Trophoblast cell (in vitro differentiated cells and primary cell): ENCODE measurements around the gene SCP2.

Experiments
- DNase-seq, 2 donors: peaks; one replicate each; pipeline ENCODE4 v3.0.0-alpha.2; 2016
- H2AFZ ChIP-seq: 2 replicates; pipeline ENCODE4 v1.6.1; 2013; ENCODE audit warnings: low read length, moderate library complexity, mild to moderate bottlenecking; ENCODE audit not compliant: insufficient read depth, poor library complexity
- H2AK5ac ChIP-seq: 2 replicates; pipeline ENCODE4 v1.6.1; 2013; ENCODE audit warnings: mild to moderate bottlenecking, low read length
- H2BK120ac ChIP-seq: 2 replicates; pipeline ENCODE4 v1.6.1; 2013; ENCODE audit warnings: low read length, mild to moderate bottlenecking, moderate library complexity; ENCODE audit not compliant: insufficient read depth, poor library complexity
- H2BK12ac ChIP-seq: 2 replicates; pipeline ENCODE4 v1.6.1; 2013; ENCODE audit warnings: mild to moderate bottlenecking, low read length, moderate library complexity
- H2BK5ac ChIP-seq: 2 replicates; pipeline ENCODE4 v1.6.1; 2013; ENCODE audit warnings: low read length, low read depth, moderate library complexity, mild to moderate bottlenecking; ENCODE audit not compliant: poor library complexity
- H3K14ac ChIP-seq: 2 replicates; pipeline ENCODE4 v1.6.1; 2013; ENCODE audit warnings: mild to moderate bottlenecking, low read length
- H3K18ac ChIP-seq: 2 replicates; pipeline ENCODE4 v1.6.1; 2013; ENCODE audit warnings: mild to moderate bottlenecking, low read length
- H3K23ac ChIP-seq: 2 replicates; pipeline ENCODE4 v1.6.1; 2013; ENCODE audit warnings: low read length
- H3K27ac ChIP-seq: 2 replicates; pipeline ENCODE4 v1.5.1; 2013; ENCODE audit warnings: low read depth, mild to moderate bottlenecking, inconsistent platforms, low read length, moderate library complexity
- H3K27me3 ChIP-seq: 2 replicates; pipeline ENCODE4 v1.6.1; 2013; ENCODE audit warnings: inconsistent platforms, mild to moderate bottlenecking, low read length, moderate library complexity; ENCODE audit not compliant: insufficient read depth
- H3K36me3 ChIP-seq, 2 experiments: 1 replicate in 1 of 2; 2 replicates in 1 of 2; pipeline ENCODE4 v1.6.1; 2013; ENCODE audit warnings: low read length in 2 of 2, mild to moderate bottlenecking in 2 of 2, moderate library complexity in 1 of 2; ENCODE audit not compliant: insufficient read depth in 2 of 2, control insufficient read depth in 1 of 2
- H3K4ac ChIP-seq: 2 replicates; pipeline ENCODE4 v1.6.1; 2013; ENCODE audit warnings: low read depth, mild to moderate bottlenecking, low read length, moderate library complexity
- H3K4me1 ChIP-seq, 2 experiments: 1 replicate in 1 of 2; 2 replicates in 1 of 2; pipeline ENCODE4 v1.6.1; 2013; ENCODE audit warnings: low read length in 2 of 2, mild to moderate bottlenecking in 2 of 2, moderate library complexity in 1 of 2; ENCODE audit not compliant: insufficient read depth in 2 of 2, control insufficient read depth in 1 of 2
- H3K4me2 ChIP-seq: 2 replicates; pipeline ENCODE4 v1.6.1; 2013; ENCODE audit warnings: inconsistent platforms, mild to moderate bottlenecking, low read length, moderate library complexity
- H3K4me3 ChIP-seq: 2 replicates; pipeline ENCODE4 v1.5.1; 2013; ENCODE audit warnings: mild to moderate bottlenecking, low read depth, low read length, inconsistent platforms
- H3K79me1 ChIP-seq: one replicate; pipeline ENCODE4 v1.6.1; 2013; ENCODE audit warnings: low read length
- H3K79me2 ChIP-seq: 2 replicates; pipeline ENCODE4 v1.6.1; 2013; ENCODE audit warnings: low read length, mild to moderate bottlenecking; ENCODE audit not compliant: control insufficient read depth, insufficient read depth, poor library complexity
- H3K9ac ChIP-seq: 2 replicates; pipeline ENCODE4 v1.6.1; 2013; ENCODE audit warnings: mild to moderate bottlenecking, low read length
- H3K9me3 ChIP-seq: 2 replicates; pipeline ENCODE4 v1.6.1; 2013; ENCODE audit warnings: low read depth, mild to moderate bottlenecking, control low read depth, inconsistent platforms, low read length; ENCODE audit not compliant: insufficient read depth
- H4K12ac ChIP-seq: 2 replicates; pipeline ENCODE4 v1.6.1; 2013; ENCODE audit warnings: low read depth, mild to moderate bottlenecking, low read length, moderate library complexity
- H4K8ac ChIP-seq: 2 replicates; pipeline ENCODE4 v1.6.1; 2013; ENCODE audit warnings: low read depth, mild to moderate bottlenecking, low read length, moderate library complexity
- H4K91ac ChIP-seq: one replicate; pipeline ENCODE4 v1.6.1; 2013; ENCODE audit warnings: low read depth, mild to moderate bottlenecking, low read length, moderate library complexity
- WGBS: extraction: QIAGEN DNeasy Blood & Tissue Kit; methylation state at CpG from one replicate; pipeline ENCODE4 v1.1.7; 2013; ENCODE audit warnings: missing lambda C conversion rate; ENCODE audit not compliant: insufficient read length, insufficient coverage; ENCODE audit errors: extremely low coverage; 5-methylcytosine and 5-hydroxymethylcytosine counted together

Gene SCP2

DNA sequence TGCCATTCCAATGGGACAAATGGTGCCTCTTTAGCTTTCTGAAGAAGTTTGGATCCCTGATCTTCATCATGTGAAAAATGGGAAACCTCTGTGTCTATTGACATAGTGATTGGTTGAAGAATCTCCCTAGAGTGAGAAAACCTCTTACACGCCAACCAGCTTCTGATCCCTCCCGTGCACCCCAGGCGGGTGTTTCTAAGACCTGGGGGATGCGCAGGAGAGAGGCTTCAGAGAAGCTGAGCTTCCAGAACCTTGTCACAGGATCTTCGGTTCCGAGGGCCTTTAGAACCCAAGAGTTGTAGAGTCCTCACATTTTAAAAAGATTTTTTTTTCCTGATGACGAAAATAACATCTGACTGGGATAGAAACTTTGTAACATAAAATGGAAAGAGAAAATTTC, 146.2 kb downstream of the SCP2 start:
- Histone ChIP-seq H3K9ac (no peak overlapping the region), H3K4me1 (no peaks in the 10 kb centered on the region), H3K27ac (no peak overlapping the region), H4K8ac (no peak overlapping the region), H3K79me1 (no peaks in the 10 kb centered on the region), H2AFZ (no peak overlapping the region), H3K4me2 (no peak overlapping the region), H4K91ac (no peak overlapping the region), H3K18ac (no peak overlapping the region), H2BK120ac (no peak overlapping the region), H3K23ac (no peak overlapping the region), H3K4ac (no peak overlapping the region), H2AK5ac (no peak overlapping the region), H3K79me2 (no peaks in the 10 kb centered on the region), H3K9me3 (no peaks in the 10 kb centered on the region), H2BK5ac (no peak overlapping the region), H3K4me3 (no peak overlapping the region), H3K27me3 (no peaks in the 10 kb centered on the region), H3K14ac (no peak overlapping the region), H2BK12ac (no peak overlapping the region), H3K36me3 (no peaks in the 10 kb centered on the region), H4K12ac (no peak overlapping the region)
- no CpG with 5 or more reads among the region's 7 CpGs for WGBS
- no peak for DNase-seq

DNA sequence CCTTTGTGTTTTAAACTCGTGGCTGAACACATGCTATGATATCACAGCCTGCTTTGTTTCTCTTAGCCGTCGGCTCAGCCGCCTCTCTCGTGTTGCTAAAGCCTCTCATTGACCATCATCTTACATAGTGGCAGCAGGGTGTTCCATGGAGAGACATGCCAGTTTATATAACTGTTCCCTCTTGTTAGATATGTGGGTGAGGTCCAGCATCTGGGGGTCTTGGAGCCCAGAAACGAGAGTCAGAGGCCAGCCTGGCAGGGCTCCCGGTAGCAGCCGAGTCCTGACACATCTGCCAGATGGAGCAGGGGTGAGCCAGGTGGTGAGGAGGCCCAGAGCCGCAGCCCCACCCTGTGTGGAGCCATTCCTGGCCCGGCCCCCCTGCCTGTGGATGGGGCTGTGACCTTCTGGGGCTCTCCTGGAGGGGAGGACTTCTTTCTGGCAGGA, 146.8 kb downstream of the SCP2 start:
- no peak overlapping the region for H3K4ac ChIP-seq
- H3K4me3 ChIP-seq, result no peak overlapping the region
- H3K79me2 ChIP-seq, result no peaks in the 10 kb centered on the region
- no peak overlapping the region for H3K27ac ChIP-seq
- H3K9me3 ChIP-seq, result peaks cover 3% of the 10 kb centered on the region
- H3K23ac ChIP-seq, result no peak overlapping the region
- H4K8ac ChIP-seq, result no peak overlapping the region
- no peaks in the 10 kb centered on the region for H3K79me1 ChIP-seq
- no peak overlapping the region for H3K18ac ChIP-seq
- H3K36me3 ChIP-seq, result no peaks in the 10 kb centered on the region
- no peak overlapping the region for H4K91ac ChIP-seq
- no peak overlapping the region for H3K9ac ChIP-seq
- H3K4me2 ChIP-seq, result no peak overlapping the region
- no peak overlapping the region for H4K12ac ChIP-seq
- H3K27me3 ChIP-seq, result no peaks in the 10 kb centered on the region
- no CpG with 5 or more reads among the region's 10 CpGs for WGBS
- H2BK5ac ChIP-seq, result no peak overlapping the region
- no peak overlapping the region for H2AFZ ChIP-seq
- H2AK5ac ChIP-seq, result no peak overlapping the region
- no peak overlapping the region for H2BK120ac ChIP-seq
- H3K4me1 ChIP-seq, result no peaks in the 10 kb centered on the region
- H3K14ac ChIP-seq, result no peak overlapping the region
- no peak for DNase-seq
- H2BK12ac ChIP-seq, result no peak overlapping the region

DNA sequence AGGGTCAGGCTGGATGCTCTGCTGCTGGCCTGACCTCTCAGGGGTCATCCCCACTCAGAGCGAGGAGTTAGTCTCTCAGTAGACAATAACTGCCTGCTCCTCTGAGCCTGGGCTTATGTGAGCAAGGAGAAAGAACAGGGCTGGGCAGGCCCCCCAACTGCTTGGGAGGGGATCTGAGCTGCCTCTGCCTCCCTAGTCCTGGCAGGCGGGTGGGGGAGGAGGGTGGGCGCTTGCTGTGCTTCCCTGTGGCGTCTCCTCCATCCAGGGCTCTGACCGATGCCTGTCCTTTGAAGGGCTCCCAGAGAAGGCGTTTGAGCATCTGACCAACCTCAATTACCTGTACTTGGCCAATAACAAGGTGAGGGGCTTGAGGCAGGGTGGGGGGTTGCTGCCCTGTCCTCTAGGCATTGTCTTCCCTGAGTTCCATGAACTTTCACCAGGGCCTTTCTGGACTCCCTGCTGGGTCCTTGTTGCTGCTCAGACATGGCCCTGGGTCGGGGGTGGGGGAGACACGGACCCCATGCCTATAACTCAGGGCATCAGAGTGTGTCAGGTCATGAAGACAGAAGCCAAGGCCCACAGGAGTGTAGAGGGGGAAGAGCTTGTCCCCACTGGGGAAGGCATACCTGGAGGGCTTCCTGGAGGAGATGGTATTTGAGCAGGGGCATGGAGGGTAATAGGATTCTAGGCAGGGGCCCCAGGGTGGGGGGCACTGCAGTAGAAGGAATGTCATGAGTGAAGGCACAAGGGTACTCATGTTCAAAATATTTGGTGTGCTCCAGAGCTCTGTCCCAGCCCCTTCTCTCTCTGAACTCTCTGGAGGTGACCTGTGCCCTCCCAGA, 147.5 kb downstream of the SCP2 start:
- Histone ChIP-seq H2BK120ac (no peak overlapping the region), H3K14ac (no peak overlapping the region), H2BK12ac (no peak overlapping the region), H3K4me3 (no peak overlapping the region), H4K8ac (no peak overlapping the region), H3K18ac (no peak overlapping the region), H3K9ac (no peak overlapping the region), H3K23ac (no peak overlapping the region), H3K79me2 (no peaks in the 10 kb centered on the region), H2BK5ac (no peak overlapping the region), H3K36me3 (no peaks in the 10 kb centered on the region), H3K4ac (no peak overlapping the region), H4K12ac (no peak overlapping the region), H3K27ac (no peak overlapping the region), H2AFZ (no peak overlapping the region), H4K91ac (no peak overlapping the region), H3K4me2 (no peak overlapping the region), H3K9me3 (peaks cover 4% of the 10 kb centered on the region), H3K27me3 (no peaks in the 10 kb centered on the region), H3K4me1 (no peaks in the 10 kb centered on the region), H2AK5ac (no peak overlapping the region), H3K79me1 (no peaks in the 10 kb centered on the region)
- WGBS, result no CpG with 5 or more reads among the region's 8 CpGs
- no peak for DNase-seq

- no peak overlapping the region for H2BK12ac ChIP-seq
- H3K27ac ChIP-seq, result no peak overlapping the region
- no CpG with 5 or more reads among the region's 4 CpGs for WGBS
- H2AK5ac ChIP-seq, result no peak overlapping the region
- no peak overlapping the region for H3K23ac ChIP-seq
- no peak overlapping the region for H3K4me3 ChIP-seq
- H3K4me1 ChIP-seq, result no peaks in the 10 kb centered on the region
- no peaks in the 10 kb centered on the region for H3K79me2 ChIP-seq
- H2BK120ac ChIP-seq, result no peak overlapping the region
- no peak overlapping the region for H3K4ac ChIP-seq
- H3K14ac ChIP-seq, result no peak overlapping the region
- H4K12ac ChIP-seq, result no peak overlapping the region
- no peak overlapping the region for H2AFZ ChIP-seq
- no peak overlapping the region for H3K4me2 ChIP-seq
- H4K8ac ChIP-seq, result no peak overlapping the region
- no peaks in the 10 kb centered on the region for H3K79me1 ChIP-seq
- no peak overlapping the region for H3K18ac ChIP-seq
- no peak overlapping the region for H2BK5ac ChIP-seq
- H4K91ac ChIP-seq, result no peak overlapping the region
- DNase-seq, result no peak
- no peaks in the 10 kb centered on the region for H3K36me3 ChIP-seq
- peaks cover 4% of the 10 kb centered on the region for H3K9me3 ChIP-seq
- no peak overlapping the region for H3K9ac ChIP-seq
- no peaks in the 10 kb centered on the region for H3K27me3 ChIP-seq
Observed at GRCh38 chr1:53075206-53075605, 148.1 kb downstream of the SCP2 start.
